ENCODE data around the gene AIDA.
"Not testable (repeated sequence)": the region's sequence is repeated elsewhere in the genome, so short reads cannot be mapped to it uniquely, and the experiment has no call there.

AIDA gene, protein sequence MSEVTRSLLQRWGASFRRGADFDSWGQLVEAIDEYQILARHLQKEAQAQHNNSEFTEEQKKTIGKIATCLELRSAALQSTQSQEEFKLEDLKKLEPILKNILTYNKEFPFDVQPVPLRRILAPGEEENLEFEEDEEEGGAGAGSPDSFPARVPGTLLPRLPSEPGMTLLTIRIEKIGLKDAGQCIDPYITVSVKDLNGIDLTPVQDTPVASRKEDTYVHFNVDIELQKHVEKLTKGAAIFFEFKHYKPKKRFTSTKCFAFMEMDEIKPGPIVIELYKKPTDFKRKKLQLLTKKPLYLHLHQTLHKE

GRCh38 chr1:222712253-222713090 lies at the start of gene AIDA, which contains the start of gene BROX:
Gene AIDA (minus strand): TSS chr1:222712491. CDS start chr1:222712317, 174 bp downstream.
Gene BROX (plus strand): TSS chr1:222712564. CDS start chr1:222715700, 3,136 bp downstream.
- peak; percentile 94 to 96 for DNase-seq

GRCh38 chr1:222761083-222761482 lies 48.8 kb upstream of the AIDA start:
- no peak for DNase-seq

- no peak for DNase-seq
Observed at GRCh38 chr1:222759451-222760035, 47.3 kb upstream of the AIDA start.

DNA sequence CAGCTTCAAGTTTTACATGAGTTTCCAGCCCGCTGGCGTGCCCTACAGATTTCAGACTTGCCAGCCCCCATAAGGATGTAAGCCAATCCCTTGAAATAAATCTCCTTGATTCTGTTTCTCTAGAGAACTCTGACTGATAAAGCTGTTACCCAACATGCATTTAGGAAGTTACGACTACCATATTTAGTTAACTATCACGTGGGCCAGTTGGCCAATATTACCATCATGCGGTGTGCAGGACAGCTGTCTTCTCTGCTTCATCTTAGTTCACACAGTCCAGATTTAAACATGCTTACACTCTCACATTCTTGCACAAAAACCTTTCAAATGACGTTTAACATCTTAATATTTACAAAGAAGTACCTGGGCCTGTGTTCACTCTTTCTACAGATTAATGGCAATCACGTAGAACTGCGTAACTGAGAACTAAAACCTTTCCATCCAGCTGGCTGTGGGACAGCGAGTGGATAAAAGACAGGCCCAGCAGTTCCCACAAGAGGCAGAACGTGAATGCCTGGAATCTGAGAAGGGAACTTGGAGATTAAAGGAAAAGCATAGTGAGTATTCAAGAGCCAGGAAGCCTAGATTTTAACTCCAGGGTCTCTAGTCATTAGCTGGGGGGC lies 45.5 kb upstream of the AIDA start:
- DNase-seq: no peak

DNA sequence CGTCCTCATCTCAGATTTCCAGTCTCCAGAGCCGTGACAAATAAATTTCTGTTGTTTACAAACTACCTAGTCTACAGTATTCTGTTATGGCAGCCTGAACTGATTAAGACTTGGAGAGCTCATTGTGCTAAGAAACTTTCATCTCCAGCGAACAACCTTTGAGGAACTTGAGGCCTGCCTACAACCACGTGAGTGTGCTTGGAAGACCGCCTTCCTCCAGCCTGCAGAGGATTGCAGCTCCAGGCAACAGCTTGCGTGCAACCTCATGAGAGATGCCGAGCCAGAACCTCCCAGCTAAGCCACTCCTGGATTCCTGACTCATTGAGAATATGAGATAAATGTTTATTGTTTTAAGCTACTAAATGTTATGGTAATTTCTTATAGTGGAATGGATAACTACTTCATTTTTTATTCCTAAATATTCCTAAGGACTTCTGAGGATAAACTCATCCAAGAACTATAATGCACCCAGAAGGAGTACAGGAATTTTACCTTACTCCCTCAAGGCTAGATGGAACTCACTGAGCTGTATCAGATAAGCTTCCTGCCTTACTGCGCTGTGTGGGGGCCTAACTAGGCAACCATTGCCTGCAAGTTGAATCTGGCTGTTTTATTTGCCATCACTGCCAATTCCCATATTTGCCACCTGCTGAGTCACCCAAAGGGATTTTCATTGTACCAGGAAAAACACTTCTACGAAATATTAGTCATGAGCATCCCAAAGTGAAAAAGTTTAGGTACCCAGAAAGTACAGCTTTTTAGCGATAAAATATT lies 42.3 kb upstream of the AIDA start:
- DNase-seq: no peak

- no peak for DNase-seq
Observed at GRCh38 chr1:222751255-222751654, 39.0 kb upstream of the AIDA start.

GRCh38 chr1:222750651-222751050 lies 38.4 kb upstream of the AIDA start:
- no peak for DNase-seq

DNA sequence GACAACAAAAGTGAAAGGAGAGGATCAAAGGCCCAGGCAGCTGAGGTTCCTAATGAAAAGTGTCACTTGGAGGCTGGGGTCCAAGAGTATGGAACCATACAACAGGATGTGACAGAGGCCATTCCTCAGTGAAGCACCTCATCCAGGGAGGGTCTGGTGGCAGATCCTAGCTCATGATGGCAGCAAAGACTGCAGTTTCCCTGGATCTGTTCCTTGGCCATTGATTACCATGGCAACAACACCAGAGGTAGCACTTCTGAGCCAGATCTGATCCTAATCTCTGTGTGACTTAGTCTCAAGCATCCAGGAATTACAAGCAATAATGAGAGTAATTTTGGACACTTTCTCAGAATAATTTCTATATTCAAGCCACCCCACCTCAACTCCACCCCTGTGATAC lies 37.6 kb upstream of the AIDA start:
- no peak for DNase-seq

DNA sequence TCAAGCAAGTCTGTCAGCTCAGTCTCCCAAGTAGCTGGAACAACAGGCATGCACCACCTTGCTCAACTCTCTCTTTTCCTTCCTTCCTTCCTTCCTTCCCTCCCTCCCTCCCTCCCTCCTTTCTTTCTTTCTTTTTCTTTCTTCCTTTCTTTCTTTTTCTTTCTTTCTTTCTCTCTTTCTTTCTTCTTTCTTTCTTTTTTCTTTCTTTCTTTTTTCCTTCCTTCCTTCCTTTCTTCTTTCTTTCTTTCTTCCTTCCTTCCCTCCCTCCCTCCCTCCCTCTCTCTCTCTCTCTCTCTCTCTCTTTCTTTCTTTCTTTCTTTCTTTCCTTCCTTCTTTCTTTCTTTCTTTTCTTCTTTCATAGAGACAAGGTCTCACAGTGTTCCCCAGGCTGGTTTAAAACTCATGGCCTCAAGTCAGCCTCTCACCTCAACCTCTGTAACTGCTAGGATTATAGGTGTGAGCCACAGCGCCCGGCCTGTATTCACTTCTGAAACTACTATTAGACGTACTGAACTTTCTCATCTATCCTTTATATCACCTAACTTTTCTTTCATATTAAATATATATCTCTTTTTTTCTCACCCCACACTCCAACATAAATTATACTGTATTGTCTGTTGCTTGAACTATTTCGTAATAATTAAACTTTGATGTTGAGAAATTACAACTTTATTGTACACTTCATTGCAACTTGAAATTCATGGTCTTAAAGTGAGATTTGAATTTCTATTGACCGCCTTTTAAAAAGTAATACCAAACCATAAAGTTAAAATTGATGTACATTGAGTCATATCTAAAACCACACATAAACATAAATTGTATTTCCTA lies 29.6 kb upstream of the AIDA start:
- not testable (repeated sequence) for DNase-seq

GRCh38 chr1:222739929-222740328 lies 27.6 kb upstream of the AIDA start:
- DNase-seq: no peak

- no peak for DNase-seq
Observed at GRCh38 chr1:222739465-222739864, 27.2 kb upstream of the AIDA start.

DNA sequence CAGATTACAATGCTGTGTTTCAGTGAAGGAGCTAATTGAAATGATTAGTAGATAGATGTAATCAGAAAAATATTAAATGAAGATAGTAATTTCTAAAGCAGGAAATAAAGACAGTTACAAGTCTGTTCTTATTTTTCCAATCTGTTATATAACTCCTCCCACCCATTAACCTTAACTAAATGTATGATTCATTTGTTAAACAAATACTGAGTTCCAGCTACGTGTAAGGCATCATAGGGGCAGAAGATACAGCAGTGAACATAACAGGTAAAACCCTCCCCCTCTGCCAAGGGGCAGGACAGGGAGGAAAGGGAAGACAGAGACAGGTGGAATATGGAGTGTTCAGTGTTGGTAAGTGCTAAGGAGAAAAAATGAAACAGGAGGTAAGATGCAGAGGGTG lies 24.7 kb upstream of the AIDA start, which contains the start of gene FAM177B:
Gene FAM177B, plus strand, starts transcription at position 231 of the 400 bp plus-strand sequence. CDS start 9,344 bp downstream, outside the sequence.
- no peak for DNase-seq

DNA sequence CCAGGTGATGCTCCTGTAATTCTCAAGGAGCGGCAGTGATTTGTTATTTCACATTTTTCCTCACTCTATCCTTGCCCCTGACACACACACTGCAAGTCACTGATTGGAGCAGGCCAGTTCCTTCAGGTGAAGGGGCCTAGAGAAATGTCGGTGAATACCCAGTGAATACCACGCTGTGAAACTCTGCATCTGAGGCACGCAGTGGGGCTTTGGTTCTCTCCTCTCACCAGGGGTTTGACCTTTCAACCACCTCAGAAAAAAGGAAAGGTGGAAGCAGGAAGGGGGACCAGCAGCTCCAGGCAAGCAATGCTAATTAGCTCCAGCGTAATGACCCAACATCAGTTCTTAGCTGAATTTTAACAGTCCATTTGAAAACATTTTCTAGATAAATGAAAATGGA lies 24.2 kb upstream of the AIDA start:
- no peak for DNase-seq

DNA sequence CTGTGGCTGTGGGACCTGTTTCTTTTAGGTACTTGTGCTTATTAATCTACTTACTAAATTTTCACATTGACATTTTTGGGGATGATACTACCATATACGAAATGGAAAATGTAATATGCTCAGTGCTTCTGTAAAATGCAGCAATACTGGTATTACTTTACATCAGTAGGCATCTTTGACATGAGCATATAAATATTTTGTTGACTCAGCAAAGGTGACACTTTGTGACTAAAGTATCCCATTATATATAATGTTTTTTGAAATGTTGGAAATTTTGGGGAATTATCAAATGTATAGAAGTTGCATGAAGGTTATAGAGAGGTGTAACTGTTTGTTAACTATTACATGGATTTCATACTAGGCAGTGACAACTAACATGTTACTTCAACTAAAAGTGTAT lies 22.4 kb upstream of the AIDA start:
- DNase-seq: no peak

DNA sequence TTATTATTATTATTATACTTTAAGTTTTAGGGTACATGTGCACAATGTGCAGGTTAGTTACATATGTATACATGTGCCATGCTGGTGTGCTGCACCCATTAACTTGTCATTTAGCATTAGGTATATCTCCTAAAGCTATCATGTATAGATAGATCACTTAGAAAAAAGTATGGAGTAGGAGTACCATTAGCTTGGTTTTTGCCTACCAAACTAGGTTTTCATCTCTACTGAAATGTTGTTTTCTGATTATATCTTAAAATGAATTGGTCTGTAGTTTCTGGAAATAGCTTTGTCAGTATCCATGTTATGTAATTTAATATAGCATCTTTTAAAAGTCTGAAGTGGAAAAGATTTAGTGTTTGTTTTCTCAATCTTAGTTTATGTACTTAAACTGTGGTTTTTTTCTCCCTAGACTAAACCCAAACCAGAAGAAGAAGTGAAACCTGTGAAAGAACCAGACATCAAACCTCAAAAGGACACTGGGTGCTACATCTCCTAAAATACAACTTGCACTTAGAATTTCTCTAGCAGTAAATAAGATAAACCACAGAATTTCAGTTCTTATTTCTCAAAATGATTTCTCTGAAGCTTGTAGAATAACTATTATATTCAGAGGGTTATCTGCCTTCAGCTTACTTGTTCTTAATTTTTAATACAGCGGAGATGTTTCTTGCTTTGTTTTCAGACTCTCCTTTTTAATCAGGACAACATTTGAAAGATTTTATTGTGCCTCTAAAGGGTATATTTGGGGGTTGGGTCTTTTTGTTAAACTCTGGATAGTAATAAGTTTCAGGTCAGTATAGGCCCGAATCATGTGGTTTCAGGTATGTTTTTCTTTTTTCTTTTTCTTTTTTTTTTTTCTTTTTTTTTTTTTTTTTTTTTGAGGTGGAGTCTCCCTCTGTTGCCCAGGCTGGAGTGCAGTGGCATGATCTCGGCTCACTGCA lies 20.2 kb upstream of the AIDA start:
- DNase-seq: no peak

DNA sequence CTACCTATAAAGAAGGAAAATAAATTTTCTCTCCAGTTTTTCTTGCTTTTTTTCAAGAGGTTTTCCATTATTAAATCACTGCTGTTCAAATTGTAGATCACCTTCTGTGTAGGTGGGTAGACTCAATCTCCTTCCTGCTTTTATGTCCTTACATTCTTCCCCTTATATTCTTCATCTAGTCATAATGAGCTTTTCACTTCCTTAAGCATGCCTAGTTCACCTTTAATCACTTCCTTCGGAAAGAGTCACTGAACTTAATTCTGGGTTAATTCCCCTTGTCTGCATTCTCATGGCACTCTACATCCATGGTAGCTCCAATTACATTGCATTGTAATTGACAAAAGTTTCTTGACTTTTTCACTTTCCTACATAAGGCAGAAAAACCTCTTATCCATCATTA lies 18.6 kb upstream of the AIDA start:
- no peak for DNase-seq

DNA sequence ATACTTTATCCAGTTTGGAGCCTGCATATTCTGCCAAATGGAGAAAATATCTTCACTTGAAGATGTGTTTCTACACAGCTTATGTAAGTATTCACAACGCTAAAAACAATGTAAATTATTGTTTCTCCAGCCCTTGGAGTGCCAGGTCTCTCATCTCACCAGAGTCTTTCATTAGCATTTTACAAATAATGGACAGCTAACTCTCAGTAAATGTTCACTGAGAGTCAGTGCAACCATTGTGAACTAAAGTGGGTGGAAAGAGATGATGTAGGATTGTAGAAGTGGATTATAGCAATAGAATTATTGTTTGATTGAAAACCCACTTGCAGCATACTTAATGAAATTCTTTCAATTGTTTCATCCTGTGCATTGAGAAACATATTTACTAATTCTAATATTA lies 16.5 kb upstream of the AIDA start:
- no peak for DNase-seq

GRCh38 chr1:222716393-222716792 lies 4.1 kb upstream of the AIDA start:
- no peak for DNase-seq

- DNase-seq: peak; percentile 85 to 86
Observed at GRCh38 chr1:222713091-222713961, 1.0 kb upstream of the AIDA start.

Measured in activated CD4-positive, alpha-beta T cell treated with anti-CD3 and anti-CD28 coated beads, Interleukin-2, amount 50 U/mL, for 4 hours (primary cell).